B cell (primary cell): ENCODE measurements around the gene EIF2A.

Experiments
- EZH2 ChIP-seq: IDR thresholded peaks from 2 replicates; pipeline ENCODE4 v1.6.1; 2012; ENCODE audit warnings: borderline replicate concordance, low read depth, mild to moderate bottlenecking, moderate library complexity, low read length; ENCODE audit not compliant: insufficient read depth, poor library complexity, severe bottlenecking
- TF ChIP-seq, protein P1 (sequence below): fragments of 200-600 bp; IDR thresholded peaks from one replicate; pipeline ENCODE4 v1.8.0; 2022; ENCODE audit warnings: antibody characterized with exemption, mild to moderate bottlenecking

DNA sequence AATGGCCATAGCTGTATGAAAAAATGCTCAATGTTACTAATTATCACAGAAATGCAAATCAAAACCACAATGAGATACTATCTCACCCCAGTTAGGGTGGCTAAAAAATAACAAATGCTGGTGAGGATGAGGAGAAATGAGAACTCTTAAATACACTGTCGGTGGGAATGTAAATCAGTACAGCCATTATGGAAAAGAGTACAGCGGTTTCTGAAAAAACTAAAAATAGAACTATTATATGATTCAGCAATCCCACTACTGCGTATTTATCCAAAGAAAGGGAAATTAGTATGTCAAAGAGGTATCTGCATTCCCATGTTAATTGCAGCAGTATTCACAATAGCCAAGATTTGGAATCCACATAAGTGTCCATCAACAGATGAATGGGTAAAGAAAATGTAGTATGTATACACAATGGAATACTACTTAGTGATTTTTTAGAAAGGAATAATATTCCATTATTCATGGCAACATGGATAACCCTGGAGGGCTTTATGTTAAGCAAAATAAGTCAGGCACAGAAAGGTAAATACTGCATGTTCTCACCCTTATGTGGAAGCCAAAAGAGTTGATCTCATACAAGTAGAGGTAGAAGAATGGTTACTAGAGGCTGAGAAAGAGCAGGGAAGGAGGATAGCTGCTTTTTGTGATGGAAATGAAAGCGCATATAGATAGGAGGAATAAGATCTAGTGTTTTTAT lies 35.3 kb upstream of the EIF2A start:
- TF ChIP-seq EZH2: no peak
- TF ChIP-seq, protein P1, sequence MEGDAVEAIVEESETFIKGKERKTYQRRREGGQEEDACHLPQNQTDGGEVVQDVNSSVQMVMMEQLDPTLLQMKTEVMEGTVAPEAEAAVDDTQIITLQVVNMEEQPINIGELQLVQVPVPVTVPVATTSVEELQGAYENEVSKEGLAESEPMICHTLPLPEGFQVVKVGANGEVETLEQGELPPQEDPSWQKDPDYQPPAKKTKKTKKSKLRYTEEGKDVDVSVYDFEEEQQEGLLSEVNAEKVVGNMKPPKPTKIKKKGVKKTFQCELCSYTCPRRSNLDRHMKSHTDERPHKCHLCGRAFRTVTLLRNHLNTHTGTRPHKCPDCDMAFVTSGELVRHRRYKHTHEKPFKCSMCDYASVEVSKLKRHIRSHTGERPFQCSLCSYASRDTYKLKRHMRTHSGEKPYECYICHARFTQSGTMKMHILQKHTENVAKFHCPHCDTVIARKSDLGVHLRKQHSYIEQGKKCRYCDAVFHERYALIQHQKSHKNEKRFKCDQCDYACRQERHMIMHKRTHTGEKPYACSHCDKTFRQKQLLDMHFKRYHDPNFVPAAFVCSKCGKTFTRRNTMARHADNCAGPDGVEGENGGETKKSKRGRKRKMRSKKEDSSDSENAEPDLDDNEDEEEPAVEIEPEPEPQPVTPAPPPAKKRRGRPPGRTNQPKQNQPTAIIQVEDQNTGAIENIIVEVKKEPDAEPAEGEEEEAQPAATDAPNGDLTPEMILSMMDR: no peak
